Ovary (tissue), 3 donors: ENCODE measurements around the gene PTPRN2.

Experiments
- EP300 ChIP-seq: sonication (generic); formaldehyde crosslinking; IDR thresholded peaks from one replicate; pipeline ENCODE4 v1.6.1; 2017; ENCODE audit warnings: antibody characterized with exemption
- POLR2A ChIP-seq: fragments of 450-650 bp; IDR thresholded peaks from one replicate; pipeline ENCODE4 v1.6.1; 2017; ENCODE audit warnings: antibody characterized with exemption, mild to moderate bottlenecking, moderate library complexity
- TF ChIP-seq, protein P1 (sequence below), 3 donors: fragments of 450-650 bp in 2 of 3; fragments of 200-600 bp in 1 of 3; IDR thresholded peaks; one replicate each; pipeline versions ENCODE4 v1.5.1 to v1.8.0; 2016 to 2022; ENCODE audit warnings: antibody characterized with exemption in 3 of 3, mild to moderate bottlenecking in 1 of 3
- donor health status: DM: no; HTN: no; CAD: no.

GRCh38 chr7:158057446-158057845 lies 530.2 kb downstream of the PTPRN2 start:
- TF ChIP-seq, protein P1, sequence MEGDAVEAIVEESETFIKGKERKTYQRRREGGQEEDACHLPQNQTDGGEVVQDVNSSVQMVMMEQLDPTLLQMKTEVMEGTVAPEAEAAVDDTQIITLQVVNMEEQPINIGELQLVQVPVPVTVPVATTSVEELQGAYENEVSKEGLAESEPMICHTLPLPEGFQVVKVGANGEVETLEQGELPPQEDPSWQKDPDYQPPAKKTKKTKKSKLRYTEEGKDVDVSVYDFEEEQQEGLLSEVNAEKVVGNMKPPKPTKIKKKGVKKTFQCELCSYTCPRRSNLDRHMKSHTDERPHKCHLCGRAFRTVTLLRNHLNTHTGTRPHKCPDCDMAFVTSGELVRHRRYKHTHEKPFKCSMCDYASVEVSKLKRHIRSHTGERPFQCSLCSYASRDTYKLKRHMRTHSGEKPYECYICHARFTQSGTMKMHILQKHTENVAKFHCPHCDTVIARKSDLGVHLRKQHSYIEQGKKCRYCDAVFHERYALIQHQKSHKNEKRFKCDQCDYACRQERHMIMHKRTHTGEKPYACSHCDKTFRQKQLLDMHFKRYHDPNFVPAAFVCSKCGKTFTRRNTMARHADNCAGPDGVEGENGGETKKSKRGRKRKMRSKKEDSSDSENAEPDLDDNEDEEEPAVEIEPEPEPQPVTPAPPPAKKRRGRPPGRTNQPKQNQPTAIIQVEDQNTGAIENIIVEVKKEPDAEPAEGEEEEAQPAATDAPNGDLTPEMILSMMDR (IDR thresholded peaks at IDR 0.05) = no peak
- no peak for TF ChIP-seq EP300
- TF ChIP-seq POLR2A = no peak
